ENCODE data around the gene CYB5R4.
"Not testable (repeated sequence)": the region's sequence is repeated elsewhere in the genome, so short reads cannot be mapped to it uniquely, and the experiment has no call there.

Gene CYB5R4

DNA sequence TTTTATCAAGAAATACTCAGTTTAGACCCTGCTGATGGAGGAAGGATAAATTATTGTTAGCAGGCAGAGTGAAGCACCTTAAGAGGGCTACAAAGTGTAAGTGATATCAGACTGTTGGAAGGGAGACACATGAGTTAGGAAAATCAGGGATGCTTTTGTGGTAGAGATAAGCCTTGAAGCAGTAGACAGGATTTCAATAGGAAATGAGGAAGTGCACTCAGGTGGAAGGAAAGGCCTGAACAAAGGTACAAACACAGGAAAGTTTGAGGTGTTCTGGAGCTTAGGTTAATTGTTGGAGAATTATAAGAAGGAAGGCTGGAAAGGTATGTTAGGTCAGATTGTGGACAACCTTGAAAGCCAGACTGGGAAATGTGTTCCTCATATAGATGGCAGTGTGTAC is 7.6 kb downstream of the CYB5R4 start:
- DNase-seq, result no peak

GRCh38 chr6:83867527-83868161 is 8.2 kb downstream of the CYB5R4 start:
- DNase-seq, result peak; percentile 82

- peak; percentile 61 for DNase-seq
Observed at GRCh38 chr6:83868639-83869038, 9.2 kb downstream of the CYB5R4 start.

DNA sequence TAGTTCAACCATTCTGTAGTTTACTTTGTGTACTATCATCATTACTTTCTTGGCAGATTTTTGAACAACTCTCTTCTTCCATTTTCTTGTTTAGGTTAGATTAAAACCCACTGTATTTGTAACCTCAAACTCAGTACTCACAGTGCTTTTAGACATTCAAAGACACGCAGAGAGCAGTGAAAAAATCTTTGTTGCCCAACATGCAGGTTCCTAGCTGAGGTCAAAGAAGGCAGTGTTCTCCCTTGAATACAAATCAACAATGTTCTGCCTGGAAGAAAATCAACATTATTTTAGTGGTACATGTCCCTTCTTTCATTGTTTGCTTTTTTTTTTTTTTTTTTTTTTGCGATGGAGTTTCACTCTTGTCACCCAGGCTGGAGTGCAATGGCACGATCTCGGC is 11.2 kb downstream of the CYB5R4 start:
- no peak for DNase-seq

- DNase-seq, result peak; percentile 28
Observed at GRCh38 chr6:83872386-83873118, 13.1 kb downstream of the CYB5R4 start.

GRCh38 chr6:83873869-83874268 is 14.4 kb downstream of the CYB5R4 start:
- no peak for DNase-seq

DNA sequence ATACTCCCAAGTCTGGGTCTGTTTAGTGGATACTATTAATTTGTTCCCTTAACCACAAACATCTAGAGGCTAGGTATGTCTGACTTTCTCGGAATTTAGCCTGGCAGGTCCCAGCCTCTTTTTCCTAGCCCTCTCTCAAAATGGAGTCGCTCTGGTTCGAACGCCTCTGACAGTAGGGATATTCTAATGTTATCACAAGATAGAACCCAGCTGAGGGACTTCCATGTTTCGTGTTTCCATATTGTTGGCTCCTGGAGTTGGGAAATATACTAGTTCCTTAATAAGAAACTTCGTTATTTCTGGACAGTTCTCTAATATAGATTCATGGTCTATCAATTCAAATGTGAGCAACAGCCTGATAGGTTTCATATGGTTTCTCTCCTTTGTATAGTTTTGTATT is 16.4 kb downstream of the CYB5R4 start:
- DNase-seq, result no peak

GRCh38 chr6:83878902-83879644 is 19.6 kb downstream of the CYB5R4 start:
- DNase-seq, result no peak

GRCh38 chr6:83879746-83880145 is 20.3 kb downstream of the CYB5R4 start:
- peak; percentile 27 for DNase-seq

GRCh38 chr6:83883240-83883639 is 23.8 kb downstream of the CYB5R4 start:
- DNase-seq, result peak; percentile 9

GRCh38 chr6:83884523-83884922 is 25.0 kb downstream of the CYB5R4 start:
- peak; percentile 64 for DNase-seq

DNA sequence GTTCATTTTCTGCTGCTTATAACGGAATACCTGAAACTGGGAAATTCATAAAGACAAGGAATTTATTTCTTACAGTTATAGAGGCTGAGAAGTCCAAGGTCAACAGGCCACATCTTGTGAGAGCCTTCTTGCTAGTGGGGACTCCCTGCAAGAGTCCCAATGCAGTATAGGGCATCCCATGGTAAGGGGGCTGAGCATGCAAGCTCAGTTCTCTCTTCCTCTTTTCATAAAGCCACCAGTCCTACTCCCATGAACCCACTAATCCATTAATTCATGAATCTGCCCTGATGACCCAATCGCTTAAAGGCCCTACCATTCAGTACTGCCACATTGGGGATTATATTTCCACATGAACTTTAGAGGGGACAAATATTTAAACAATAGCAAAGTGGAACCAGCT is 26.5 kb downstream of the CYB5R4 start:
- DNase-seq, result no peak

DNA sequence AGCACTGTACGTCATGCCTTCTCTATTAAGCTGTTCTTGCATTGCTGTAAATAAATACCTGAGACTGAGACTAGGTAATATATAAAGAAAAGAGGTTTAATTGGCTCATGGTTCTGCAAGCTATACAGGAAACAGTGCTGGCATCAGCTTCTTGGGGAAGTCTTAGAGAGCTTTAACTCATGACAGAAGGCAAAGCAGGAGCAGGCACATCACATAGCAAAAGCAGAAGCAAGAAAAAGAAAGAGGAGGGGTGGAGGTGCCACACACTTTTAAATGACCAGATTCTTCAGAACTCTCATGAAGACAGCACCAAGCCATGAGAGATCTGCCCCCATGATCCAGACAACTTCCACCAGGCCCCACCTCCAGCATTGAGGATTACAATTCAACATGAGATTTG is 30.1 kb downstream of the CYB5R4 start:
- no peak for DNase-seq

DNA sequence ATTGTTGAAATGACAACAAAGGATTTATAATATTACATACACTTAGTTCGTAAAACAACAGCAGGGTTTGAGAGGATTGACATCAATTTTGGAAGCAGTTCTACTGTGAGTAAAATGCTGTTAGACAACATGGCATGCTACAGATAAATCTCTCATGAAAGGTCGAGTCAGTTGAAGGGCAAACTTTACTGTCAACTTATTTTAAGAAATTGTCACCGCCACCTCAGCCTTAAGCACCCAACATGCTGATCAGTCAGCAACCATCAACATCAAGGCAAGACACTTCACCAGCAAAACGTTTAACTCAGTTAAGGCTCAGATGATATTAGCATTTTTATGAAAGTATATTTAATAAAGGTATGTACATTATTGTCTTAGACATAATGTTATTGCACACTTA is 31.0 kb downstream of the CYB5R4 start:
- no peak for DNase-seq

DNA sequence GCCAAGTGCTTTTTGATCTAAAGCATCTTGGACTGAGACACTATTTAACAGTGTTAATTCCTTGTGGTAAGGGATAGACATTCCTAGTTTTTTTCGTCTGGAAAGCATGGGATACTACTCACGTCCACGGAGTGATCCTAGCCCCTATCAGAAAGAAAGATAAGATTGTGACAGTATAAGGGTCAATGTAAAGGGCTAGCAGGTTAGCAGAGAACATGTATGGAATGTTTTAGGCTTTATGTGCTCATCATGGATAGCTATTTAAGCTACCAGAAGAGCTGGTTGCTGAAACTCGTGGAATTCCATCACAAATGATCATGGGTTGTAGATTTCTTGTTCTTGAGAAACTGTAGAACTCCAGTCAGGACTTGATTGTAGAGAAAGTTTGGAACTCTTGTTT is 32.1 kb downstream of the CYB5R4 start:
- no peak for DNase-seq

DNA sequence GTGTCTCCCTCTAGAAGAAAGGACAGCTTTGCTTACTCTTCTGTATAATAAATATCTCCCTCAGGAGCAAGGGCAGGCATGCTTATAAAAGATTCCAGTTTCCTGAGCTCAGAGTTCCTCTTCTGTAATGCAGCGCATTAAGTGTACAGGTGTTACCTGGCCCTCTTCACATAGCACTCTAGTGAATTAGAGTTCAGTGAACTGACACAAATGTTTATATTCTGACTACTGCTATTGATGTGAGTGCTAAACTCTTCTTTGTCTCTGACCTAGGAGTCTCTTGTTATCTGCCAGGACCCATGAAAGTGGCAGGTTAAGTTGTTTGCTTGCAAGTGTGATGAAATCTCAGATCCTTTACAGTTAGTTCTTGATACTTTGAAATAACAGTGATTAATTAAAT is 33.5 kb downstream of the CYB5R4 start:
- DNase-seq, result no peak

DNA sequence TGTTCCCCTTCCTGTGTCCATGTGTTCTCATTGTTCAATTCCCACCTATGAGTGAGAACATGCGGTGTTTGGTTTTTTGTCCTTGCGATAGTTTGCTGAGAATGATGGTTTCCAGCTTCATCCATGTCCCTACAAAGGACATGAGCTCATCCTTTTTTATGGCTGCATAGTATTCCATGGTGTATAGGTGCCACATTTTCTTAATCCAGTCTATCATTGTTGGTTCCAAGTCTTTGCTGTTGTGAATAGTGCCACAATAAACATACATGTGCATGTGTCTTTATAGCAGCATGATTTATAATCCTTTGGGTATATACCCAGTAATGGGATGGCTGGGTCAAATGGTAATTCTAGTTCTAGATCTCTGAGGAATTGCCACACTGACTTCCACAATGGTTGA is 37.6 kb downstream of the CYB5R4 start:
- DNase-seq, result not testable (repeated sequence)

DNA sequence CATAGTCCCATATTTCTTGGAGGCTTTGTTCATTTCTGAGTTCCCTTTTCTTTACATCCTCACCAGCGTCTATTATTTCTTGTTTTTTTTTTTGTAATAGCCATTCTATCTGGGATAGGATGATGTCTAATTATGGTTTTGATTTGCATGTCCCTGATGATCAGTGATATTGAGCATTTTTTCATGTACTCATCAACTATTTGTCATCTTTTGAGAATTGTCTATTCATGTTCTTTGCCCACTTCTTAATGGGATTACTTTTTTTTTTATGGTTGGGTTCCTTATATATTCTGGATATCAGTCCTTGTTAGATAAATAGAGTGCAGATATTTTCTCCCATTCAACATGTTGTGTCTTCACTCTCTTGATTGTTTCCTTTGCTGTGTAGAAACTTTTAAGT is 42.1 kb downstream of the CYB5R4 start:
- no peak for DNase-seq

GRCh38 chr6:83904395-83904794 is 44.9 kb downstream of the CYB5R4 start:
- DNase-seq, result no peak

GRCh38 chr6:83905648-83906047 is 46.2 kb downstream of the CYB5R4 start:
- DNase-seq, result no peak

- DNase-seq, result not testable (repeated sequence)
Observed at GRCh38 chr6:83907623-83908390, 48.3 kb downstream of the CYB5R4 start.

- no peak for DNase-seq
Observed at GRCh38 chr6:83908813-83909212, 49.3 kb downstream of the CYB5R4 start.

DNA sequence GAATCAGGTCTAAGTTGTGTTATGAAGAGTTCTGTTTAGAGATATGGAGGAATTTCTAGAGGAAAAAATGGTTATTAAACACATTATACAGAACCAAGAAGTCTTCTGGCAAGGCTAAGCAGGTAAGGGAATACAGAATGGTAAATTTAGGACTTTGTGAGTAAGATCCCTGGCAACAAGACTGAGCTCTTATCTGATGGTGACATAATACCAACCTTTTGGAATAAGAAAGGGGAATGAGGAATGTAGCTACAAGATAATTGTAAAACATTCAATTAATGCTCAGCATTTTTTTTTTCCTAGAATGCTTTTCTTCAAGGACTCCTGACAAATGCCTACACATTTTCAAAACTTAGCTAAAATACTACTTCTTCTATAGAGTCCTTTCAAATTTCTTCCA is 51.8 kb downstream of the CYB5R4 start:
- no peak for DNase-seq

Measured in fibroblast of skin of scalp (primary cell).